Raji (cell line): Measurements from ENCODE around the gene SOS2.

Experiments
- POLR2A ChIP-seq: IDR thresholded peaks from 2 replicates; pipeline ENCODE4 v1.6.1; 2011; ENCODE audit warnings: low read depth, low read length, control low read depth; ENCODE audit not compliant: insufficient read depth

The SOS2 gene

DNA sequence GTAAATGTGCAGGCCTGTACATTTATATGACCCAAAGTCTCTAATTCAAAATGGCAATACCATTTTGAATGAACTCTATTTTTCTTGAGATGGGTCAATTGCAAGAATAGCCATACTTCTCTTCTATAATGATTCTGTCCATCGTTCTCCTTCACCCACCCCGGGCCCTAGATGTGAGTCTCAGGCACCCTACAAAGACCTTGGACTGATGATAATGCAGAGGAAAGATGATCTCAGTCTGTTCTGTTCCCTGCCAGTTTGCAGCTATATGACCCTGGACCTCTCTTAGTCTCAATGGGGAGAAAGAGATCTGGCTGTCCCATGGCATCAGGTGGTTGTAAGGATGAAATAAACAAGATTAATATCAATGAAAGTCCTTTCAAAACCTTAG, 145.1 kb downstream of the SOS2 start:
- TF ChIP-seq POLR2A = no peak

DNA sequence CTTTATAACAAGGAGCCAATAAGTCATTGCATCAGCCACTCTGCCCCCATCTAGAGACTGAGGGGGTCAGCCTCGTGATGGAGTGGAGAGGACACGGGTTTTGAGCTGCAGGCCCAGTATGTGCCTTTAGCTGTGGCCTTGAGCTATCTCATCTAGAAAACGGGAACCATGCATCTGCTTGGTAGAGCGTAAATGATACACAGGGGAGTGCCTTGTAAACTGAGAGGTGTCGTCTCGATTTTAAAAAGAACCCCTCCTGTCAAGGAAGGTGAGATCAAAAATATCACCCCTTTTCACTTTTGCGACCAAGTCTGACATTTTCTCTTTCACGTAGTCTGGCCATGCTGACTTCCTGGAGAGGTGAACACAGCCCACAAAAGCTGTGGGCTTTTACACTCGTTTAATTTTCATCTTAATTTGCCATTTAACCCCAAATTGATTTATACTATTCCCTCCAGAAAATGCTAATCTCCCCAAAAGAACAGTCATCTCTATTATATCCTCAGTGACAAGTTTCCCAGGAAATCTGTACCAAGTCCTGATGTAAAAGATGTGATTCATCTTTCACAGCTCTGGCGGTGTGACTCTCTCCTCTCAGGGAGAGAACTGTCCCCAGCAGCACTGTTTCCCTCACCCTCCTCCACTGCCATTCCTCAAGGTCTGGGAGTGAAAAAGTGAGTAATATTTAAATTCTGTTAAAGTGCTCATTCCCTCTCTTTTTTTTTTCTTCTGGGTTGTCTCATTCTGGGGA, 145.6 kb downstream of the SOS2 start:
- peak; percentile 39; the same call in 1 of the 2 replicates for TF ChIP-seq POLR2A

DNA sequence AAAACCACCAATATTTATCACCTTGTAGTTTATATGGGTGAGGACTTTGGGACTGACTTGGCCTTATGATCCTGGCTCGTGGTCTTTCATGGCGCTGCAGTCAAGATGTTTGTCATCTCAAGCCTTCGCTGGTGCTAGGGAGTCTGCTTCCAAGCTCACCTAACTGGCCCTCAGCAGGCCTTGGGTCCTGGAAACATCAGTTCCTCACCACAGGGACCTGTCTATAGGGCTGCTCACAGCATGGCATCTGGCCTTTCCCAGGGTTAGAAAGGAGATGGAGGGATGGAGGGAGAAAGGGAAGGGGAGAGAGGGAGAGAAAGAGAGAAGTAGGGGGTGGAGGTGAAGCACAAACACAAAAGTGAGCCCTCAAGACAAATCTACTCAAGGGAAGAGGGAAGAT, 146.7 kb downstream of the SOS2 start:
- TF ChIP-seq POLR2A = no peak

DNA sequence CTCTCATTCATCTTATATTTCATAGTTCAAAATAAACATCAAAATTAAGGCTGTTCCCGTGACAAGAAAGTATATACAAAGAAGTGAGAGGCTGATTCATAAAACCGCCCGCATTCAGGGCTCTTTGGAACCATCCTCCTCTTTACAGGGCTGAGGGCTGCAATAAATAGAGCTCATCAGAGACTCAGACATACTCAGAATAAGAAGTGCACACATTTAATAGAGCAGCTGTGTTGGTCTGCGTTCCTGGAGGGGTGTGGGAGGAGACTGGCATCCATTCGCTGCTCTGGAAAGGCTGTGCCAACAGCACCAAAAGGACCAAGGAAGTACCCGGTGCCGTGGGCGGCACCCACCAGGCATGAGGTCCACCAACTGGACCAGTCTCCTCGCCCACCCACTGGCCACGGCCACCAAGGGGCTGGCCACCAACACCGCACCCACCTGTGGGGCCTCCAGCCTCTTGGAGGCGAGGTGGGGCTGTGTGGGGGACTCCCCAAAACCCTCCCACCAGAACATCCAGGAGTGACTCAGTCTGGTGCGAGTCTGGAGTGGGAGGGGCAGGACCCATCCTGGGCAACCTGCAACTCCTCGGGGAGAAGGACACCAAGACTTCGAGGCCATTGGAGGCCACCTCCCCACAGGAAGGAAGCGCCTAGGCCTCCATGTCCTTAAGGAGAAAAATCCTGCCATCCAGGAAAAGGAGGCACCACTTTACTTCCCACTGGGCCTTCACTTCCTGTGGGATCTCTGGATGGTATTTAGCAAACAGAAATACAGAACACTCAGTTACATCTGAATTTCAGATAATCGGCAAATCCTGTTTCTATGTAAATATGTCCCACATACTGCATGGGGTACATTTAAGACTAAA, 147.7 kb downstream of the SOS2 start:
- no peak for TF ChIP-seq POLR2A

DNA sequence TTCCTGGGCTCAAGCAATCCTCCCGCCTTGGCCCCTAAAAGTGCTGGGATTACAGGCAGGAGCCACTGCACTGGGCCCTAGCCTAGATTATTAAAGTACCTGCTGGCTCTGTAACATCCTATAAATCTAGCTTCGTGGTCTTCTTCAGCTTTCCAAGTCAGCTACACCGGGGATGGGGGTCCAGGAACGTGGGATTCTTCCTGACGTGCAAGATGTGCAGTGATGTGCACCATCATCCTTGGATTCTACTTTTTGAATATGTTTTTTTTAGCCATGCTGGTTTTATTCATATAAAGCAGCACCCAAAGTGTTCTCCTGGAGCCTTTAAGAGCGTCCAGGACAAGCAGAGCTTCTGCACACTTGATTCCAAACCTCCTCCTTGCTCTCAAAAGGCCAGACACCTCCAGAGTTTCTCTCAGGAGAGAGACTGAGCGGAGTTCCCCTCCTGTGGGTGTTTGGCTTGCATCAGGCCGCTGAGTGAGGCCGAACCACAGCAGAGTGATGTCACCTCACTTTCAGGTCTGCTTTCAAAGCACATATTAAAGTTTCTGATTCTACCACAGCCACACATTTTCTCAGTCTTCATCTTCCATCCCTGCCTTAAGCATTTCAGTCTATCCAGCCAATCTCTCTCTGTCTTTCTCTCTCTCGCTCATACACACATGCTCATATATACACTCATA, 148.5 kb downstream of the SOS2 start:
- TF ChIP-seq POLR2A = no peak

DNA sequence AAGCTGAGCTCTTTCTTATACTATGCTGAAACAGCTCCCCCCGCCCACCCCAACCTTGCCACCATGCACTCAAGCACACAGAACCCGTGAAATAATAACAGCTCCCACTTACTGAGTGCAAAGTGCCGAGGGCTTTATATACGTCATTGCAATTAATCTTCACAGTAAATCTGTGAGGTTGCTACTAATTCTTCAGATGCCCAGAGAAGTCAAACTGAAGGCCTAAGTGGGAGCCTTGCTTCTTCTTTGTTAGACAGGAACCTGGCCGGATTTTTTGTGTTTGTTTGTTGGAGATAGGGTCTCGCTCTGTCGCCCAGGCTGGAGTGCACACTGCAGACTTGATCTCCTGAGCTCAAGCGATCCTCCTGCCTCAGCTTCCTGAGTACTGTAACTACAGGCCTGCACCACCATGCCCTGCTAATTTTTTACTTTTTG, 149.1 kb downstream of the SOS2 start:
- 0 out of 2 replicates have a peak, but pooled peaks have one; percentile 24 for TF ChIP-seq POLR2A

DNA sequence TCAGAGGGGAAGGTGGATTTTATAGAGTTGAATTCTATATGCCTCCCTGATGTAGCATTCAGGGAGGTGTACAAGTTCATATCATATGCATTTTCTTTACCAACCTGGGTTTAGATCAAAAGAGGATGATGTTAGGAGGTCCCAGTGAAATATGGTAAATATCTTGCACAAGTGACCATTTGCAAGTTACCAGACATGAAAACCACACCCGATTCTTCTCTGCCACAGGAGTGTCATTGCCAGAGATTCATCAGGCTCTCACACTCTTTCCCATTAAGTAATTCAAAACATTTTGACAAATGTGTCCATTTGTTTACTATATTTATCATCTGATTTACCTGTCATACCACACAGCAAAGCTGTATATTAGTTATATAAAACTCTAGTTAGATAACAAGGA, 159.0 kb downstream of the SOS2 start:
- no peak for TF ChIP-seq POLR2A

DNA sequence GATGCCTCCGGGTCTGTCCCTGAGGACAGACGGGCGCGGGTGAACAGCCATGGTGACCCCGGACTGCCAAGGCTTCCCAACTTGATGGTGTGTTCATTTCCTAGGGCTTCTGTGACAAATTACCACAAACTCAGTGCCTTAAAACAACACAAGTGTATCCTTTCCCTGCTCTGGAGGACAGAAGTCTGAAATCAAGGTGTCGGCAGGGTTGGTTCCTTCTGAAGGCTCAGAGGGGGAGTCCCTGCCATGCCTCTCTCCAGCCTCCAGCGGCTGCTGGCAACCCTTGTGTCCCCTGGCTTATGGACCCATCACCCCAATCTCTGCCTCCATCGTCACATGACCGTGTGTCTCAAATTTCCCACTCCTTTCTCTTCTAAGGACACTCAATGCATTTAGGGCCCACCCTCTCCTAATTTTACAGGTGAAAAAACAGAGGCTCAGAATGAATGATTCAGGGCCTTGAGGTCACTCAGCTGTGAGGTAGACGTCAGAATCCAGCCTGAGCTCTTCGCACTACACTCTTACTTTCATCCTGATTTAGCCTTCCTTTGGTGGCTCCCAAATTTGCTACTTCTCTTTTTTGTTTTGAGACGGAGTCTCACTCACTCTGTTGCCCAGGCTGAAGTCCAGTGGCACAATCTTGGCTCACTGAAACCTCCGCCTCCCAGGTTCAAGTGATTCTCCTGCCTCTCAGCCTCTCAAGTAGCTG, 160.4 kb downstream of the SOS2 start:
- TF ChIP-seq POLR2A = no peak

DNA sequence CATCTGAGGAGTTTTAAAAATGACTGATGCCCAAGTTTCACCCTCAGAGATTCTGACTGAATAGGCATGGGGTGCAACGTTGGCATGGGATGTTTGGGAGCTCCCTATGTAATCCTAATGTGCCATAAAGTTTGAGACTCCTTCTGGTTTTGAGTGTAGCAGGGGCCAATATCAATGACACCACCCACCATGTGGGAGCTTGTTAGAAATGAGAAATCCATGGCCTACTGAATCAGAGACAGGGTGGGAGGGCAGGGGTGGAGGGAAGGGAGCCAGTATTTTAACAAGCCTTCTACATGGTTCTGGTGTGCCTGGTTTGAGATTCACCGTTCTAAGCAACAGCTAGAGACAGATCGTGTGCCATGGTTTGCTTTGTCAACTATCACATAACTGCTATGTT, 161.1 kb downstream of the SOS2 start:
- TF ChIP-seq POLR2A = no peak

DNA sequence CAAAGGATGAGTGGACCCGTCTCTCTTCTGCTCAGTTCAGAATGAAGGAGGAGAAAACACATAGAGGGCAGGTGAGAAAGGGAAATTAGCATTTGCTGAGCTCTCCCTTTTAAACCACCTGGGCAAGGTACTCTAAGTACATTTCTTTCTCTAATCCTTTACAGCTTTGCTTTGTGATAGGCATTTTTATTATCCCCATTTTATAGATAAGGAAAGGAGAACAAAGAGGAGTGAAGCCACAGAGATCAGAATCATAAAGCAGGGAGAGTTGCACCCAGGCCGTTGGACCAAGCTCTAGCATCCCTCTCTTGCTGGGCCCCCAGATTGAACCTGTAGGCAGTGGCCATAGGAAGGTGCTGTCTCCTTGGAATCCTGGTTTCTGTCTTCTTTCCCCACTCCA, 162.1 kb downstream of the SOS2 start:
- no peak for TF ChIP-seq POLR2A

DNA sequence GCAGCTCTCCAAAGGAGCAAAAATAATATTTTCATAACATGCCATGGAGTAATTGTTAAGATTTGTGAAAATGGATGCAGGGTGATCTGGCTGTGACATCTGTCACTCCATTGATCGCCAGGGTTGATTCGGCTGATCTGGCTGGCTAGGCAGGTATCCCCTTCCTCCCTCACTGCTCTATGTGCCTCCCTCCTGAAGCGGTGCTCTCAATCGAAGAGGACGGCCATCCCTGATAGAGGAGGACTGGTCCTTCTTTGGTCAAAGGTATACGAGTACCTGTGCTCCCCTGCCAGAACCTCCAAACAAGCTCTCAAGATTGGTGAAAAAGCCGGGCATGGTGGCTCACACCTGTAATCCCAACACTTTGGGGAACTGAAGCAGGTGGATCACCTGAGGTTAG, 162.9 kb downstream of the SOS2 start:
- no peak for TF ChIP-seq POLR2A

DNA sequence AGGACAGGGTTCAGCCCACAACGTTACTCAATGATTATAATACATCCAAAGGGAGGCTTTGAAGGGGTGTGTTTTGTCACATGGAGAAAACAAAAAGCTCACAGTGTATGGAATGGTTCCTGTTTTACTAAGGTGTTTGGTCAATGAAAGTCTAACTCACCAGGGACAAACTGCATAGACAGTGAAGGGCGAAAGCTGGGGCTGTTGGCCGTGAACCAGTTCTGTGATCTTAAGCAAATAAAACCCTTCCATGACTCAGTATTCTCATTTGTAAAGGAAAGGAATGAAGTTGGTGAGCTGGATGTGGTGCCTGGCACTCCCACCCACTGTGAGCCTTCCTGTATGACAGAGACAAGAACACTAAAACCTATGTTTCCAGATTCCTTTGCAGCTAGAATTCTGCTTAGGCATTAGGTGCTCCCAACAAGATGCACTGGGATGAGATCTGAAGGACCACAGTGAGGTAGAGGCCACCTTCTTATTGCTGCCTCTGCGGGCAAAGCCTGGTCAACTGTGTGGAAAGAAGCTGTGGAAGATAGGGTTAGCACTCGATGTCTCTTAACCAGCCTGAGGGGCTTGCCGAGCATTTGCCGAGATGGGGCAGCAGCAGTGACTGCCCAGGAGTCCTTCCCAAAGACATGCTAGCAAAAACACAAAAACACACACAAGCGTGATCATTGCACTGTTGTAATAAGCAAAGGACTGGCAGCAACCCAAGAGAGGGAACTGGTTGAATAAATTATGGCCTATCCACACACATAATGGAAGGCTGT, 163.5 kb downstream of the SOS2 start:
- no peak for TF ChIP-seq POLR2A
